Fibroblast of lung (primary cell): ENCODE measurements around the gene MAP3K7CL.

ENCODE experiments used
- CTCF ChIP-seq, 2 donors: IDR thresholded peaks in 1 of 2; conservative IDR thresholded peaks in 1 of 2; 1 replicate in 1 of 2; 2 replicates in 1 of 2; pipeline ENCODE4 v1.5.1; 2011 to 2012; ENCODE audit warnings: low read length in 2 of 2, control low read depth in 1 of 2, inconsistent platforms in 1 of 2, low read depth in 1 of 2, mild to moderate bottlenecking in 1 of 2
- EZH2 ChIP-seq: IDR thresholded peaks from 2 replicates; pipeline ENCODE4 v1.5.1; 2012; ENCODE audit warnings: low read length, control low read depth, mild to moderate bottlenecking; ENCODE audit errors: missing control alignments

- TF ChIP-seq CTCF (conservative IDR thresholded peaks at IDR 0.05 in 1 of 2, IDR thresholded peaks at IDR 0.05 in 1 of 2; ENCODE audit: low read depth in 1 of 2, low read length in 2 of 2) (no peak), EZH2 (no peak)
Observed at GRCh38 chr21:29125979-29126378, 4.5 kb upstream of the MAP3K7CL start.
